Stimulated activated CD4-positive, alpha-beta T cell treated with anti-CD3 and anti-CD28 coated beads, Interleukin-4, amount 100 ng/mL, for 1 hour (primary cell): ENCODE results near the gene ERP29.

Source experiments
- DNase-seq: peaks from one replicate; pipeline ENCODE4 v3.0.0-alpha.2; 2020

The ERP29 gene

DNA sequence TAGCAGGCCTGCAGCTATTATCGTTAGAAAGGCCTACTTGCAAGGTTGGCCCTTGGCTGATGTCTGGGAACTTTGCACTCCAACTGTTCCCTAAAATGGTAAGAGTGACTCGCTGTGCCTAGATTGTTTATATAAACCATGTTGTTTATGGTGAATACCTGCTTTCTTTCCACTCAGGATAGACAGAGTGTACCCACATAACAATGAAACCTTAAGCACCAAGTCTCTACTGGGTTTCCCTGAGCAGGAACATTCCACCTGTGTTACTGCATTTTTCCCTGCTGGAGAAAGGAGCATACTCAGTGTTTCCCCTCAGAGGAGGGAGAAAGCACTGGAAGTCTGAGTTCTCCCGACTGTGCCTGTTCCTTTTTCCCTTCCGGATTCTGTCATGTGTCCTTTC is 32.8 kb downstream of the ERP29 start:
- no peak for DNase-seq

DNA sequence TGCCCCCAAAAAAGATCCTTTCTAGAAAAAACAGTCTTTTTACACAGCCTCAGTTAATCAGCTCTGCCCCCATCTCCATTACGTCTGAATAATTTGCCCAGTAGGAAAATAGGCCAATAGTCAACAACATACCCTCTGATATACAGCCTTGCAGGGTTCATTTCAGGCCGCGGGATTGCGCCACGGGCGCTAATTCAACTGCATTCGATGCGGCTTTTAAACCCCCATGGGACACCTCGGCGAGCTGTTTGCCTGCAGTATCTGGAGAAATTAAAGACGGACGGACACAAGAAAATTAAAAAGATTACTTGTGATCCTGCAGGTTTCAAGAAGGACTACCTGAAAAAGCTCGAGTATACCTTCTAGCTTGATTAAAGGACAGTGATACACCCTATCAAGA is 36.1 kb downstream of the ERP29 start:
- DNase-seq, result no peak

DNA sequence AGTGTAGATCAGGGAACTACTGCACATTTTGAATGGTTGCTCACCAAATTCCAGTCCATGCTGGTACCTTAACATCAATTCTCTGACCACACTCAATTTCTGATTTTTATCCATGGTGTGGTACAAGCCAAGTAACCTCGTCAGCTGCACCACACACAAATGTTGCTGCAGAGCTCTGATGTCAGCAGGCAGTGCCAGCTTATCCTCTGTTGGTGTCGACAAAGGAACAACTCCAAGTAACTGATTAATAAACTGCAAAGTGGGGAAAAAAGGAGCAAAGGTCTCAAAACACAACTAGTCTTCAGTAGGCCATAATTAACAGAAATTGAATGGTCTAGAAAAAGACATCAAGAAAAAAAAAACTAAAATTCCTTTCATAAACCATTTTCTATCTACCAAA is 47.9 kb downstream of the ERP29 start:
- no peak for DNase-seq

- DNase-seq, result no peak
Observed at GRCh38 chr12:112063273-112063672, 50.0 kb downstream of the ERP29 start.

DNA sequence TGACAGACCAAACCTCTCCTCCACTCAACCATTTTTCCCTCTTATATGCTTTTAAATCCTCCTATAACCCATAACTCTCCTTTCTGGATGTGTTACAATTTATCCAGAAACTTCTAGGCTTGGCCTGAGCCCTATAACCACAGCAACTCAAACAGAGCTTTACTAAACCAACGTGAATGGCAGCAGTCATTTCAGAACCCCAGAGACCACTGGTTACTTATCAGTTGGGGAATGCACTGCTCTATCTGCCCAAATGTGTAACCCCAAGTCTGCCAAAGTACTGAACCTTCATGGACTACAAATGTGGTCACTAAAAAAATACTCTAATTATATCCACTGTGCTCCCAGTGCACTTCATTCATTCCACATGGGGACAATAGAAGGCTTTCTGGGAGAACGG is 53.3 kb downstream of the ERP29 start:
- no peak for DNase-seq
